ENCODE data around the gene WBP4. TPM values are rescaled to one million over a fixed set of nuclear protein-coding genes. Genes with fewer than 3 reads are reported as not detected.

The WBP4 gene
- total and polyA plus RNA-seq, 2 of the 13 experiments (the other 11 are each of a cell fraction or from before 2014, with no cell fraction given) = 6.7 to 11.7 TPM

DNA sequence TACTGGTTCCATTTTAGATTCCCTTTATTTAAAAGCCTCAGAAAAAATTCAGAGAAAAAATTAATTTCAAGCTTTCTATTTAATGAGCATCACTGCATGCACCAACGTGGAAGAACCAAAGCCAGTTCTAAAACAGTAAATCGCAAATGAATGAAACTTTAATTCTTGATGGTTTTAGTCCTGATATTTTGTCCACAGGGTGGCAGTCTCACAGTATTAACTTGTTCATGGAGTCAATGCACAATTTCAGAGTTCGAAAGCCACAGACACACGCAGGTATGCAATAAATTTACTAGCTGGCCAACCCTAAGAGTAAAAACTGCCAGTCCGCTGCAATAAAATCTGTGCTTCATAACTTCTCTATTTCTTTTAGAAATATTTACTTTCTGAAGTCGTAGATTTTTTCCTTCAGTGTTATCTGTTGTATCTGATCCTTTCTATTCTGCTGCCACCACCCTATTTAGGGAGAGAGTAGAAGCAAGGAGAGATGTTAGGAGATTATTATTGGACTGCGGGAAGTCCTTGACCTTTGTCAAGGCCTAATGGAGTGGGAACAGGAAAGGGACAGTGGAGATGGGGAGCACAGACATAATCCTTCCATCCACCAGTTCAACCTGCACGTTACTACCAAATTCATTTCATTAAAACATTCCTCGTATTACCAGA lies 7.0 kb upstream of the WBP4 start (continued):
- TF ChIP-seq HMG20B (CRISPR knock-in tag; conservative IDR thresholded peaks at IDR 0.05) (no peak), MIXL1 (CRISPR knock-in tag; IDR thresholded peaks at IDR 0.05) (peak; percentile 48; the same call in 1 of the 2 replicates), SP5 (CRISPR knock-in tag; IDR thresholded peaks at IDR 0.05; ENCODE audit: borderline replicate concordance, low read depth) (no peak), STAG1 (CRISPR knock-in tag; IDR thresholded peaks at IDR 0.05) (peak; percentile 51), SMC3 (IDR thresholded peaks at IDR 0.05; ENCODE audit: low read length) (peak; percentile 45)
- TF ChIP-seq, protein P1, sequence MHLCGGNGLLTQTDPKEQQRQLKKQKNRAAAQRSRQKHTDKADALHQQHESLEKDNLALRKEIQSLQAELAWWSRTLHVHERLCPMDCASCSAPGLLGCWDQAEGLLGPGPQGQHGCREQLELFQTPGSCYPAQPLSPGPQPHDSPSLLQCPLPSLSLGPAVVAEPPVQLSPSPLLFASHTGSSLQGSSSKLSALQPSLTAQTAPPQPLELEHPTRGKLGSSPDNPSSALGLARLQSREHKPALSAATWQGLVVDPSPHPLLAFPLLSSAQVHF (CRISPR knock-in tag; IDR thresholded peaks at IDR 0.05) = no peak
- TF ChIP-seq, protein P2, sequence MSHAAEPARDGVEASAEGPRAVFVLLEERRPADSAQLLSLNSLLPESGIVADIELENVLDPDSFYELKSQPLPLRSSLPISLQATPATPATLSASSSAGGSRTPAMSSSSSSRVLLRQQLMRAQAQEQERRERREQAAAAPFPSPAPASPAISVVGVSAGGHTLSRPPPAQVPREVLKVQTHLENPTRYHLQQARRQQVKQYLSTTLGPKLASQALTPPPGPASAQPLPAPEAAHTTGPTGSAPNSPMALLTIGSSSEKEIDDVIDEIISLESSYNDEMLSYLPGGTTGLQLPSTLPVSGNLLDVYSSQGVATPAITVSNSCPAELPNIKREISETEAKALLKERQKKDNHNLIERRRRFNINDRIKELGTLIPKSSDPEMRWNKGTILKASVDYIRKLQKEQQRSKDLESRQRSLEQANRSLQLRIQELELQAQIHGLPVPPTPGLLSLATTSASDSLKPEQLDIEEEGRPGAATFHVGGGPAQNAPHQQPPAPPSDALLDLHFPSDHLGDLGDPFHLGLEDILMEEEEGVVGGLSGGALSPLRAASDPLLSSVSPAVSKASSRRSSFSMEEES (CRISPR knock-in tag; IDR thresholded peaks at IDR 0.05) = no peak
- TF ChIP-seq, protein P3, sequence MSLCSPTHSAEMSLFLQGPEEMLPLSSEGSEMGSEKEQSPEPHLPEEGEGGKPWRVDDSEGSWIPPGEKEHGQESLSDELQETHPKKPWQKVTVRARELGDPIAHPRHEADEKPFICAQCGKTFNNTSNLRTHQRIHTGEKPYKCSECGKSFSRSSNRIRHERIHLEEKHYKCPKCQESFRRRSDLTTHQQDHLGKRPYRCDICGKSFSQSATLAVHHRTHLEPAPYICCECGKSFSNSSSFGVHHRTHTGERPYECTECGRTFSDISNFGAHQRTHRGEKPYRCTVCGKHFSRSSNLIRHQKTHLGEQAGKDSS (CRISPR knock-in tag; IDR thresholded peaks at IDR 0.05; ENCODE audit: borderline replicate concordance, low read depth) = no peak
- TF ChIP-seq, protein P4, sequence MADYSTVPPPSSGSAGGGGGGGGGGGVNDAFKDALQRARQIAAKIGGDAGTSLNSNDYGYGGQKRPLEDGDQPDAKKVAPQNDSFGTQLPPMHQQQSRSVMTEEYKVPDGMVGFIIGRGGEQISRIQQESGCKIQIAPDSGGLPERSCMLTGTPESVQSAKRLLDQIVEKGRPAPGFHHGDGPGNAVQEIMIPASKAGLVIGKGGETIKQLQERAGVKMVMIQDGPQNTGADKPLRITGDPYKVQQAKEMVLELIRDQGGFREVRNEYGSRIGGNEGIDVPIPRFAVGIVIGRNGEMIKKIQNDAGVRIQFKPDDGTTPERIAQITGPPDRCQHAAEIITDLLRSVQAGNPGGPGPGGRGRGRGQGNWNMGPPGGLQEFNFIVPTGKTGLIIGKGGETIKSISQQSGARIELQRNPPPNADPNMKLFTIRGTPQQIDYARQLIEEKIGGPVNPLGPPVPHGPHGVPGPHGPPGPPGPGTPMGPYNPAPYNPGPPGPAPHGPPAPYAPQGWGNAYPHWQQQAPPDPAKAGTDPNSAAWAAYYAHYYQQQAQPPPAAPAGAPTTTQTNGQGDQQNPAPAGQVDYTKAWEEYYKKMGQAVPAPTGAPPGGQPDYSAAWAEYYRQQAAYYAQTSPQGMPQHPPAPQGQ (CRISPR knock-in tag; IDR thresholded peaks at IDR 0.05; ENCODE audit: borderline replicate concordance) = no peak

All from HepG2 (cell line).